ENCODE measurements around the gene CHCHD1.

- TF ChIP-seq EZH2 (IDR thresholded peaks at IDR 0.05; ENCODE audit: insufficient read depth, low read length) (no peak), CTCF (IDR thresholded peaks at IDR 0.05; ENCODE audit: insufficient read depth, low read depth, low read length) (no peak)
Measured at GRCh38 chr10:73808021-73808815, 26.4 kb downstream of the CHCHD1 start.
